GM12878 (cell line): ENCODE measurements around the gene NDUFA7.

ENCODE experiments used
- CTCF ChIP-seq, 3 experiments: IDR thresholded peaks in 2 of 3; conservative IDR thresholded peaks in 1 of 3; 2 replicates each; pipeline ENCODE4 v1.5.1; 2011; ENCODE audit warnings: low read depth in 3 of 3, low read length in 3 of 3, mild to moderate bottlenecking in 3 of 3, control low read depth in 2 of 3, moderate library complexity in 2 of 3, inconsistent platforms in 1 of 3, mixed read lengths in 1 of 3; ENCODE audit not compliant: control insufficient read depth in 2 of 3, insufficient read depth in 1 of 3; ENCODE audit errors: extremely low read depth in 1 of 3
- SP1 ChIP-seq: IDR thresholded peaks from one replicate; pipeline ENCODE4 v1.6.1; 2011; ENCODE audit warnings: low read depth, low read length

GRCh38 chr19:8306235-8307054 lies 14.7 kb downstream of the NDUFA7 start:
- TF ChIP-seq CTCF (IDR thresholded peaks at IDR 0.05 in 2 of 3, conservative IDR thresholded peaks at IDR 0.05 in 1 of 3; ENCODE audit: control insufficient read depth in 2 of 3, extremely low read depth in 1 of 3, insufficient read depth in 1 of 3, low read depth in 3 of 3, low read length in 3 of 3) = no peak
- no peak for TF ChIP-seq SP1
